GM12864 (cell line): Measurements from ENCODE around the gene CMTM8.

Experiments
- DNase-seq: peaks from one replicate; pipeline ENCODE4 v3.0.0-alpha.2; 2011; ENCODE audit warnings: low read depth
- H3K4me3 ChIP-seq: 2 replicates; pipeline ENCODE4 v1.5.1; 2011; ENCODE audit warnings: mild to moderate bottlenecking, low read depth, low read length, control low read depth
- TF ChIP-seq, protein P1 (sequence below): IDR thresholded peaks from 2 replicates; pipeline ENCODE4 v1.5.1; 2011; ENCODE audit warnings: low read depth, mild to moderate bottlenecking, moderate library complexity, low read length, control low read depth, inconsistent platforms; ENCODE audit errors: missing control alignments

The CMTM8 gene

DNA sequence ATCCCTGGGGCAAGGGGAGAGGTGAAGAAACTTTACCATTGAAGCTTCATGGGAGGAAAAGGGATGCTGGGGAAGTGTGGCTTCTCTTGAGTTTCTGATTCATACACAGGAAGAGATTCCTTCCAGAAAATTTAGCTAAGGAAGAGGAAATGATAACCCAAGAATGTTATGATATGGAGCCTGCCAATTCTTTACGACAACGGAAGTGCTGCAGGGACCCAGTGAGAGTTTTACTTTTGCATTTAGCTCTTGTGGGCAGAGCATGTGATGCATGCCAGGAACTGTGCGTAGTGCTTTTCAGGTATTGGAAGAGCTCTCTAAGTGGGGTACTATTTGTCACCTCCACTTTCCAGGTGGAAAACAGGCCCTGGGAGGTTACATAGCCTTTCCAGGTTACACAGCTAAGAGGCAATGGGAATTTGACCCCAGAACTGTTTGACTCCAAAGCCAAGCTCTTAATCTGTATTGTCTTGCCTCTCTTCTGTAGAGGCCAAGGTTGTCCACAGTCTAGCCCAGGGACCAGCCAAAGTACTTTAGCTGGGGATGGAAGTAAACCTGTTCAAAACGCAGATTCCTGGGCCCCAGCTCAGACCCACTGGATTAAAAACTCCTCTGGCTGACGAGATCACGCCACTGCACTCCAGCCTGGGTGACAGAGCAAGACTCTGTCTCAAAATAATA is 176.2 kb downstream of the CMTM8 start:
- TF ChIP-seq, protein P1, sequence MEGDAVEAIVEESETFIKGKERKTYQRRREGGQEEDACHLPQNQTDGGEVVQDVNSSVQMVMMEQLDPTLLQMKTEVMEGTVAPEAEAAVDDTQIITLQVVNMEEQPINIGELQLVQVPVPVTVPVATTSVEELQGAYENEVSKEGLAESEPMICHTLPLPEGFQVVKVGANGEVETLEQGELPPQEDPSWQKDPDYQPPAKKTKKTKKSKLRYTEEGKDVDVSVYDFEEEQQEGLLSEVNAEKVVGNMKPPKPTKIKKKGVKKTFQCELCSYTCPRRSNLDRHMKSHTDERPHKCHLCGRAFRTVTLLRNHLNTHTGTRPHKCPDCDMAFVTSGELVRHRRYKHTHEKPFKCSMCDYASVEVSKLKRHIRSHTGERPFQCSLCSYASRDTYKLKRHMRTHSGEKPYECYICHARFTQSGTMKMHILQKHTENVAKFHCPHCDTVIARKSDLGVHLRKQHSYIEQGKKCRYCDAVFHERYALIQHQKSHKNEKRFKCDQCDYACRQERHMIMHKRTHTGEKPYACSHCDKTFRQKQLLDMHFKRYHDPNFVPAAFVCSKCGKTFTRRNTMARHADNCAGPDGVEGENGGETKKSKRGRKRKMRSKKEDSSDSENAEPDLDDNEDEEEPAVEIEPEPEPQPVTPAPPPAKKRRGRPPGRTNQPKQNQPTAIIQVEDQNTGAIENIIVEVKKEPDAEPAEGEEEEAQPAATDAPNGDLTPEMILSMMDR, result no peak
- H3K4me3 ChIP-seq, result no peak overlapping the region
- DNase-seq, result no peak

DNA sequence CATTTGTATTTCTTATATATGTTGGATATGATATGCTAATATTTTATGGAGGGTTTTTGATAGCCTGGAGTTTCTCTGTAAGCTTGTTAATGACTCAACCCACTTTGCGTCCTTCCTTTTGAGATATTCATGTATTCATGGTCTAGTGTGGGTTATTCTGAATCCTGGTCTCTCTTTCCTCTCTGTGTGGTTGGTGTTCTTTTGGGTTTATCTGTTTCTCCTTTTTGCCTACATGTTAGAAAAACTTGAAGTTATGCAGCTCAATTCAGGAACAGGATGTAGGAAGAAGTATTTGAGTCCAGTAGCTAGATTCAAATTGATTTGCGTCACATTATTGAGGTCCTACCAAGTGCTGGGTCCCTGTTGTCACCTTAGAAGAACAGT is 181.3 kb downstream of the CMTM8 start:
- no peak overlapping the region for H3K4me3 ChIP-seq
- TF ChIP-seq, protein P1, result no peak
- DNase-seq, result no peak
